ENCODE data around the gene ZNF746. TPM values are rescaled to one million over a fixed set of nuclear protein-coding genes. Genes with fewer than 3 reads are reported as not detected.

ZNF746 gene
- total and polyA plus RNA-seq, 9 of the 15 experiments (the other 6 are each of a cell fraction or from before 2014, with no cell fraction given) = 1.7 to 31.6 (median 13.3) TPM

GRCh38 chr7:149494738-149495368 lies 2.8 kb downstream of the ZNF746 start (continued):
- TF ChIP-seq ZBTB40 (IDR thresholded peaks at IDR 0.05) (no peak), ZBTB40 (CRISPR knock-in tag; IDR thresholded peaks at IDR 0.05) (no peak), SMAD4 (CRISPR knock-in tag; conservative IDR thresholded peaks at IDR 0.05) (no peak), ZNF146 (CRISPR knock-in tag; IDR thresholded peaks at IDR 0.05; ENCODE audit: unreplicated experiment) (no peak), ZNF57 (CRISPR knock-in tag; IDR thresholded peaks at IDR 0.05) (no peak), SNIP1 (IDR thresholded peaks at IDR 0.05; ENCODE audit: low read depth) (no peak), MEF2A (IDR thresholded peaks at IDR 0.05; ENCODE audit: control insufficient read depth, low read depth, low read length) (no peak), JUN (IDR thresholded peaks at IDR 0.05; ENCODE audit: borderline replicate concordance, low read depth, low read length) (no peak), JUN (CRISPR knock-in tag; IDR thresholded peaks at IDR 0.05; ENCODE audit: borderline replicate concordance) (no peak), GABPA (tag; conservative IDR thresholded peaks at IDR 0.05; ENCODE audit: low read depth) (peak; percentile 43), CAMTA2 (CRISPR knock-in tag; conservative IDR thresholded peaks at IDR 0.05) (no peak), POLR2G (IDR thresholded peaks at IDR 0.05; ENCODE audit: low read depth, low read length) (no peak), IRF2 (CRISPR knock-in tag; IDR thresholded peaks at IDR 0.05) (no peak), TCF15 (CRISPR knock-in tag; IDR thresholded peaks at IDR 0.05) (no peak), KDM5B (IDR thresholded peaks at IDR 0.05; ENCODE audit: insufficient replicate concordance, low read depth, low read length) (no peak), CHD1 (IDR thresholded peaks at IDR 0.05; ENCODE audit: low read length) (no peak)
- TF ChIP-seq, protein P1, sequence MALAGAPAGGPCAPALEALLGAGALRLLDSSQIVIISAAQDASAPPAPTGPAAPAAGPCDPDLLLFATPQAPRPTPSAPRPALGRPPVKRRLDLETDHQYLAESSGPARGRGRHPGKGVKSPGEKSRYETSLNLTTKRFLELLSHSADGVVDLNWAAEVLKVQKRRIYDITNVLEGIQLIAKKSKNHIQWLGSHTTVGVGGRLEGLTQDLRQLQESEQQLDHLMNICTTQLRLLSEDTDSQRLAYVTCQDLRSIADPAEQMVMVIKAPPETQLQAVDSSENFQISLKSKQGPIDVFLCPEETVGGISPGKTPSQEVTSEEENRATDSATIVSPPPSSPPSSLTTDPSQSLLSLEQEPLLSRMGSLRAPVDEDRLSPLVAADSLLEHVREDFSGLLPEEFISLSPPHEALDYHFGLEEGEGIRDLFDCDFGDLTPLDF (CRISPR knock-in tag; IDR thresholded peaks at IDR 0.05) = no peak

All from K562 (cell line).